Naive thymus-derived CD8-positive, alpha-beta T cell (primary cell): ENCODE results near the gene PGA5. TPM values are rescaled to one million over a fixed set of nuclear protein-coding genes. Genes with fewer than 3 reads are reported as not detected.
A peak's percentile ranks its signal among the peaks of the same experiment; 100 is the strongest.

ENCODE experiments used
- ATAC-seq, 2 donors: fragments of 150-1000 bp; cut with Tn5 transposase in 1 of 2; sonication (Bioruptor Pico), chemical (Tn5 transposase) in 1 of 2; 1 replicate in 1 of 2; 2 replicates in 1 of 2; pipeline ENCODE4 v1.10.0; 2021; ENCODE audit warnings: mild to moderate bottlenecking in 2 of 2, moderate library complexity in 2 of 2
- POLR2A ChIA-PET: fragments of 350-600 bp; sonication (Branson Sonifier 250); formaldehyde crosslinking; loops from one replicate; lab custom pipeline; 2021; ENCODE audit warnings: antibody characterized with exemption; lab: Charles Lee
- DNase-seq, 10 donors: peaks; one replicate each; pipeline versions ENCODE4 v3.0.0 to v3.0.0-alpha.2; 2020 to 2022
- H3K27ac Mint-ChIP-seq, 10 donors: one replicate each; pipeline ENCODE4 v1.8.0; 2020 to 2022; ENCODE audit warnings: mild to moderate bottlenecking in 10 of 10, mixed read lengths in 10 of 10, moderate library complexity in 4 of 10, inconsistent platforms in 1 of 10
- H3K27me3 Mint-ChIP-seq, 5 donors: one replicate each; pipeline ENCODE4 v1.8.0; 2021 to 2022; ENCODE audit warnings: mixed read lengths in 5 of 5
- H3K36me3 Mint-ChIP-seq, 3 donors: one replicate each; pipeline ENCODE4 v1.8.0; 2020 to 2022; ENCODE audit warnings: mixed read lengths in 3 of 3, mild to moderate bottlenecking in 2 of 3, inconsistent platforms in 1 of 3
- H3K4me1 Mint-ChIP-seq, 4 donors: one replicate each; pipeline ENCODE4 v1.8.0; 2021 to 2022; ENCODE audit warnings: mixed read lengths in 4 of 4
- H3K4me3 Mint-ChIP-seq, 10 donors: one replicate each; pipeline ENCODE4 v1.8.0; 2020 to 2022; ENCODE audit warnings: mild to moderate bottlenecking in 10 of 10, mixed read lengths in 10 of 10, moderate library complexity in 6 of 10, inconsistent platforms in 1 of 10
- H3K9me3 Mint-ChIP-seq, 9 donors: one replicate each; pipeline ENCODE4 v1.8.0; 2020 to 2022; ENCODE audit warnings: mixed read lengths in 9 of 9, mild to moderate bottlenecking in 3 of 9, inconsistent platforms in 1 of 9, moderate library complexity in 1 of 9
- polyA plus RNA-seq, 3 donors: library from polyadenylated mRNA; unstranded; fragments of 300-500 nt; fragmentation: Illumina TruSeq; gene quantifications; one replicate each; pipeline ENCODE4 v1.2.3, GENCODE V29; 2021
- total RNA-seq, 8 experiments: library from RNA in 2 of 8; stranded (reverse) in 2 of 8; gene quantifications; one replicate each; pipeline ENCODE4 v1.2.3 and lab custom pipeline; 2021 to 2026

The PGA5 gene
- total and polyA plus RNA-seq, 5 experiments from 2014 or later, result not detected

DNA sequence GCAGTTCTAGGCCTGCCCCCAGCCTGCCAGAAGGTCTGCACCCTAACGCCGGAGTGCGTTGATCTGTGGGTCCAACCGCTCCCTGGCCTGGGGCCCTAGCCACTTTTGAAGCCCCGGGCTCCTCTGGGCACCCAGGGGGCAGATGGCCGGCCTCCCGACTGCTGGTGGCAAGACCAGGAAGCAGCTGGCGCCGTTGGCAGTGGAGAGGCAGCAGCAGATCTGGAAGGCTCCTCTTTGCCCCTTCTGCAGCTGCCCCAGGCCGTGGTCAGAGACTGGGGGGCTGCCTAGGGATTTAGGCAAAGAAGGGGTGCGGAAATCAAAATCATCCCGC lies 54.6 kb downstream of the PGA5 start:
- Mint-ChIP-seq H3K4me1 (peaks cover 24 to 47% (median 43%) of the 10 kb centered on the region in 4 donors), H3K27me3 (peaks cover 1 to 27% (median 12%) of the 10 kb centered on the region in 5 donors), H3K36me3 (peaks cover 0 to 23% (median 1%) of the 10 kb centered on the region in 3 donors), H3K27ac (no peak overlapping the region), H3K9me3 (no peaks in the 10 kb centered on the region), H3K4me3 (peak overlapping the region in 9 of 10 donors; percentile 19 to 83 (median 64))
- ATAC-seq (no peak), DNase-seq (no peak)
- POLR2A ChIA-PET, result interaction anchor here (0.8 to 1.2 kb wide), 2 partner anchors 39 to 66 kb away, joined by 3 read pairs; partner anchors contain the start of genes CYB561A3 and TMEM138

DNA sequence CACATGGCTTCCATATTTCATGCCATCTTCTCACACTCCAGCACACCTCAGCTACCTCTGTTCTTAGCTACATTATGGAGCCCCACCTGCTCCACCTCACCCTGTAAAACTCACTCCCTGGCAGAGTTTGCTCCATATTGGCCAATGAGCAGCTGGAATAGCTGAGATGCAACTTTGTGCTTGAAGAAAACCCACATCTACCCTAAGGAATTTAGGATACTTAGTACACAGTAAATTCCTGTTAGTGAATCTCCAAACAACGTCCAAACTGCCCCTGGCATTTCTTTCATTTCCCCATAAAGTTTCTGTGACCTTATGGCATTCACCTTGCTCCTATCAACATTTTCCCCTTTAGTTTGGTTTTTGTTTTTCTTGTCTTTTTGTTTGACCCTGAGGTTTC lies 56.4 kb downstream of the PGA5 start:
- H3K4me1 Mint-ChIP-seq, result peaks cover 25 to 48% (median 43%) of the 10 kb centered on the region in 4 donors
- POLR2A ChIA-PET, result interaction anchor here (1.1 to 2.1 kb wide), 2 partner anchors 12 to 37 kb away, joined by 6 read pairs; no protein-coding TSS in a partner anchor
- no peak for DNase-seq
- no peaks in the 10 kb centered on the region for H3K9me3 Mint-ChIP-seq
- H3K27ac Mint-ChIP-seq, result peak overlapping the region in 1 of 10 donors; percentile 53
- ATAC-seq, result no peak
- H3K27me3 Mint-ChIP-seq, result peaks cover 1 to 13% (median 10%) of the 10 kb centered on the region in 5 donors
- peaks cover 0 to 41% (median 14%) of the 10 kb centered on the region in 3 donors for H3K36me3 Mint-ChIP-seq
- peak overlapping the region in 8 of 10 donors; percentile 2 to 57 (median 28) for H3K4me3 Mint-ChIP-seq

DNA sequence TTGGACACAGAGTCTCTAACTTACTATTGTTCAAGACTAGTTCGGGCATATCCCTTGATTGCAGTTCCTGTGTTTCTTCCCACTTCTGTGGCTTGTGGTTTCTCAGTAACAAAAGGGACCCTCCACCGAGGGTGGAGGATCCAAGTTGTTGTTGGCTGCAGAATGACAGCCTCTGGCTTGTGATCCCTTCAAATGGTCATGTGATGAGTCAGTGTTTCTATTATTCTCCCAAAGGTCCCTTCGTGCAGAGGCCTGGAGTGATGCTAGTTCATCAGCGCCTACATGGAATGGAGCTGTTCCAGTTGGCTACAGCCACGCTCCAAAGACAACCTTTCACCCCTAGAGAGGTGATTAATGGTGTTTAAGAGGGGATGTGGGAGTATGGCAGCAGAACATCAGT lies 56.8 kb downstream of the PGA5 start:
- Mint-ChIP-seq H3K4me1 (peaks cover 25 to 48% (median 41%) of the 10 kb centered on the region in 4 donors), H3K9me3 (no peaks in the 10 kb centered on the region)

DNA sequence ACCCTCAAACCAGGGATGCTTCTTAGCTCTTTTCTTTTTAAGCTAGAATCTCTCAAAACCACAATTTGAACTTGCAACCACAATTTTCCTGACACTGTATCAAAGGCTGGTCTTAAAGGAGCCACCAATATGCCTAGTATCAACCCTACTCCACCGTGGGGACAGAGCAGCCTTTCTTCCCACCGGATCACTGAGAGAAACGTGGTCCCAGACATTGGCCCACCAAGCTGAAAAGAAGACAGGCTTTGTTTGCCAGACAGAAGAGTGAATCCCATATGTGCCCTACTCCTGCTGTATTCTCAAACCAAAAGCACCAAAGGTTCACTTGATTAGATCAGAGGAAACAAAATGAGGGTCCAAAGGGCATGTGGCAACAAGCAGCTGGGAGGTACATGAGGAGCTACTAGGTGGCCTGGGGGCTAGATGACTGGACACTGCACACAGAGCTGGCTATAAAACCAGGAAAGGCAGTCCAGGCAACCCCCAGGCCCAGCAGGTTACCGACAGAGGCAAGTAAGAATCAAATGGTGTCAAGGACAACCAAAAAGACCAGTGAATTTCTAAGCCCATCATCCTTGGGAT lies 57.8 kb downstream of the PGA5 start:
- H3K27me3 Mint-ChIP-seq, result peaks cover 0 to 2% (median 0%) of the 10 kb centered on the region in 5 donors
- peaks cover 0 to 55% (median 18%) of the 10 kb centered on the region in 3 donors for H3K36me3 Mint-ChIP-seq
- no peak for ATAC-seq
- DNase-seq, result no peak
- POLR2A ChIA-PET, result interaction anchor here (2.1 kb wide), 1 partner anchor 10 kb away, joined by 6 read pairs; no protein-coding TSS in a partner anchor
- peaks cover 24 to 42% (median 35%) of the 10 kb centered on the region in 4 donors for H3K4me1 Mint-ChIP-seq
- peak overlapping the region in 2 of 10 donors; percentile 30 for H3K4me3 Mint-ChIP-seq
- peak overlapping the region in 6 of 10 donors; percentile 8 to 76 (median 70) for H3K27ac Mint-ChIP-seq
- H3K9me3 Mint-ChIP-seq, result no peaks in the 10 kb centered on the region

More for the DNA sequence above, 56.8 kb downstream of the PGA5 start:
- H3K27me3 Mint-ChIP-seq, result peaks cover 0 to 9% (median 6%) of the 10 kb centered on the region in 5 donors
- H3K4me3 Mint-ChIP-seq, result peak overlapping the region in 4 of 10 donors; percentile 2 to 53 (median 31)
- H3K36me3 Mint-ChIP-seq, result peaks cover 0 to 45% (median 14%) of the 10 kb centered on the region in 3 donors
- DNase-seq, result no peak
- peak overlapping the region in 4 of 10 donors; percentile 15 to 54 (median 48) for H3K27ac Mint-ChIP-seq
- POLR2A ChIA-PET, result interaction anchor here (2.1 kb wide), 1 partner anchor 11 kb away, joined by 6 read pairs; no protein-coding TSS in a partner anchor
- ATAC-seq, result no peak

Other genes starting within 250 kb of the PGA5 start
- 100 to 1,000 TPM; 165 to 174 TPM for gene CD5, start 138.7 kb upstream of the PGA5 start, total RNA-seq
- 100 to 1,000 TPM; 136 to 227 (median 192) TPM for gene CD5, start 138.7 kb upstream of the PGA5 start, polyA plus RNA-seq
- 1 to 10 TPM; 5.4 to 6.3 TPM for gene VPS37C, start 79.7 kb upstream of the PGA5 start, total RNA-seq
- gene VPS37C, start 79.7 kb upstream of the PGA5 start, polyA plus RNA-seq, result 1 to 10 TPM in 1 of 3 donors, under 1 TPM in 2; 0.62 to 1.3 (median 0.86) TPM
- gene PGA3, start 37.7 kb upstream of the PGA5 start, total RNA-seq, result not detected
- not detected for gene PGA3, start 37.7 kb upstream of the PGA5 start, polyA plus RNA-seq
- gene PGA4, start 18.8 kb upstream of the PGA5 start, total RNA-seq, result not detected
- not detected for gene PGA4, start 18.8 kb upstream of the PGA5 start, polyA plus RNA-seq
- under 1 TPM; 0.94 to 0.99 TPM for gene VWCE, start 54.1 kb downstream of the PGA5 start, total RNA-seq
- not detected for gene VWCE, start 54.1 kb downstream of the PGA5 start, polyA plus RNA-seq
- gene DDB1, start 91.9 kb downstream of the PGA5 start, total RNA-seq, result 100 to 1,000 TPM; 181 to 184 TPM
- 100 to 1,000 TPM; 105 to 125 (median 124) TPM for gene DDB1, start 91.9 kb downstream of the PGA5 start, polyA plus RNA-seq
- 10 to 100 TPM; 34.3 to 36.1 TPM for gene TKFC, start 92.1 kb downstream of the PGA5 start, total RNA-seq
- 10 to 100 TPM; 18.3 to 25.3 (median 18.4) TPM for gene TKFC, start 92.1 kb downstream of the PGA5 start, polyA plus RNA-seq
- gene CYB561A3, start 120.7 kb downstream of the PGA5 start, total RNA-seq, result 10 to 100 TPM; 42.9 to 52.3 TPM
- gene CYB561A3, start 120.7 kb downstream of the PGA5 start, polyA plus RNA-seq, result 10 to 100 TPM; 54.5 to 69.3 (median 58.4) TPM
- gene TMEM138, start 121.2 kb downstream of the PGA5 start, total RNA-seq, result 10 to 100 TPM; 71.6 to 77.5 TPM
- gene TMEM138, start 121.2 kb downstream of the PGA5 start, polyA plus RNA-seq, result 10 to 100 TPM; 44.8 to 49.7 (median 47.0) TPM
- 10 to 100 TPM; 17.4 to 20.3 TPM for gene TMEM216, start 151.4 kb downstream of the PGA5 start, total RNA-seq
- gene TMEM216, start 151.4 kb downstream of the PGA5 start, polyA plus RNA-seq, result 10 to 100 TPM; 35.4 to 43.0 (median 42.6) TPM
- gene CPSF7, start 188.8 kb downstream of the PGA5 start, total RNA-seq, result 100 to 1,000 TPM; 155 to 175 TPM
- gene CPSF7, start 188.8 kb downstream of the PGA5 start, polyA plus RNA-seq, result 10 to 100 TPM; 20.6 to 34.8 (median 26.0) TPM
- gene SDHAF2, start 188.9 kb downstream of the PGA5 start, total RNA-seq, result 10 to 100 TPM; 63.3 to 72.5 TPM
- gene SDHAF2, start 188.9 kb downstream of the PGA5 start, polyA plus RNA-seq, result 100 to 1,000 TPM in 1 of 3 donors, 10 to 100 TPM in 2; 92.1 to 118 (median 97.8) TPM